ENCODE data around the gene FIGN.

DNA sequence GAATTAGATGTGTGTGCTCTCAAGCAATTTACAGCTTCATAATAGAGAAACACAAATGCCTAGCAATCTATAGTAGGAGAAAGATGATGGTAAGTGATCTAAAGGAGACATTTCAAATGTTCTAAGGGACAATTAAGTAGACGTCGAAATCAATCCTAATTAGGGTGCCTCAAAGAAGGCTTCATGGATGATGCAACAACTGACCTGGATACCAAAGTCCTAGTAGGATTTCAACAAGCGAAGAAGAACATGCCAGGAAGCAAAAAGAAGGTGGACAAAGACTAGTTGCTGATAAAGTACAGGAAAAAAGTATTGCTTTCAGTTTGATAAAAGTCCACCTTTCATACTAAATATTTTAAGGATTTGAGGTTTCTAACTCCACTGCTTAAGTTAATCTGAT is 12.5 kb downstream of the FIGN start:
- TF ChIP-seq EZH2 (IDR thresholded peaks at IDR 0.05; ENCODE audit: insufficient read depth, poor library complexity, severe bottlenecking) (no peak), EZH2phosphoT487 (IDR thresholded peaks at IDR 0.05; ENCODE audit: insufficient read depth, low read depth) (no peak)
